ENCODE data around the gene DMD.

The DMD gene

DNA sequence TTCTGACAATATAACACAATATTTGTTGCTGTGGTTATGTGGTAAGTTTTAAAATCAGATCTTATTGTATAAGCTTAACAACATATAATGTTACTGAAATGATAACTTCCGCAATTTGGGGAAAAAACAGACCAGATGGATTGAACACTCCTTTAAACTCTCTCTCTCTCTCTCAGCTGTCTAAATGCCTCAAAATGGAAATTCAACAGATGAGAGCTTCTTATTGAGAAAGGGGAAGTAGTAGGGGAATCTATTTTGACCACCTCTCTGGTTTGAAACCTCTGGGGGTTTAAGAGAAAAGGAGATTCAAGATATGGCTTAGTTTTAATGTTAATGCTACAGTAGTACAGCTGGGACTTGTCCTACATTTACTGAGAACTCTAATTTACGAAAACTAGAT lies 40.3 kb downstream of the DMD start:
- H3K4me3 ChIP-seq (replicated peaks in 1 of 2; ENCODE audit: low read depth in 2 of 2, low read length in 2 of 2) = no peak overlapping the region
- DNase-seq (ENCODE audit: low read depth in 2 of 2) = no peak
- TF ChIP-seq, protein P1, sequence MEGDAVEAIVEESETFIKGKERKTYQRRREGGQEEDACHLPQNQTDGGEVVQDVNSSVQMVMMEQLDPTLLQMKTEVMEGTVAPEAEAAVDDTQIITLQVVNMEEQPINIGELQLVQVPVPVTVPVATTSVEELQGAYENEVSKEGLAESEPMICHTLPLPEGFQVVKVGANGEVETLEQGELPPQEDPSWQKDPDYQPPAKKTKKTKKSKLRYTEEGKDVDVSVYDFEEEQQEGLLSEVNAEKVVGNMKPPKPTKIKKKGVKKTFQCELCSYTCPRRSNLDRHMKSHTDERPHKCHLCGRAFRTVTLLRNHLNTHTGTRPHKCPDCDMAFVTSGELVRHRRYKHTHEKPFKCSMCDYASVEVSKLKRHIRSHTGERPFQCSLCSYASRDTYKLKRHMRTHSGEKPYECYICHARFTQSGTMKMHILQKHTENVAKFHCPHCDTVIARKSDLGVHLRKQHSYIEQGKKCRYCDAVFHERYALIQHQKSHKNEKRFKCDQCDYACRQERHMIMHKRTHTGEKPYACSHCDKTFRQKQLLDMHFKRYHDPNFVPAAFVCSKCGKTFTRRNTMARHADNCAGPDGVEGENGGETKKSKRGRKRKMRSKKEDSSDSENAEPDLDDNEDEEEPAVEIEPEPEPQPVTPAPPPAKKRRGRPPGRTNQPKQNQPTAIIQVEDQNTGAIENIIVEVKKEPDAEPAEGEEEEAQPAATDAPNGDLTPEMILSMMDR (IDR thresholded peaks at IDR 0.05; ENCODE audit: low read depth, low read length) = no peak

- H3K4me3 ChIP-seq (replicated peaks in 1 of 2; ENCODE audit: low read depth in 2 of 2, low read length in 2 of 2) = no peak overlapping the region
- TF ChIP-seq, protein P1 (IDR thresholded peaks at IDR 0.05; ENCODE audit: low read depth, low read length) = no peak
- no peak for DNase-seq (ENCODE audit: low read depth in 2 of 2)
Measured at GRCh38 chrX:33161829-33162228, 49.5 kb downstream of the DMD start.

- no peak overlapping the region for H3K4me3 ChIP-seq (replicated peaks in 1 of 2; ENCODE audit: low read depth in 2 of 2, low read length in 2 of 2)
- no peak for DNase-seq (ENCODE audit: low read depth in 2 of 2)
- TF ChIP-seq, protein P1 (IDR thresholded peaks at IDR 0.05; ENCODE audit: low read depth, low read length) = no peak
Measured at GRCh38 chrX:33160273-33160672, 51.1 kb downstream of the DMD start.

- peak in 1 of 2 donors; percentile 28 for DNase-seq (ENCODE audit: low read depth in 2 of 2)
Measured at GRCh38 chrX:33156152-33156726, 55.1 kb downstream of the DMD start.

DNA sequence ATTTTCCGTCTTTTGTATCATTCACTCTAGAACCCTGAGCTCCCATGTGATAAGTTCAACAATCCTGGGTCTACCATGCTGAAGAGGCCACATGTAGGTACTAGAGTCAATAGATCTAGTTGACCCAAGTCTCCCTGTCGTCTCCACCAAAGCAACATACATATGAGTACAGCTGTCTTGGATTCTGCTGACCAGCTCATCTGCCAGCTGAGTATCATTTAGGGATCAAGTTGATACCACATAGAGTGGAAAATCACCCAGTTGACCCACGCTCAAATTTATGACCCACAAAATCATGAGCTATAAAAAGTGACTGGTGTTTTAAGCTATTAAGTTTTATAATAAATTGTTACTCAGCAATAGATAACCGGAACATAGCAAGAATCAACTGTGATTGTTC lies 61.8 kb downstream of the DMD start:
- TF ChIP-seq, protein P1 (IDR thresholded peaks at IDR 0.05; ENCODE audit: low read depth, low read length) = no peak
- no peak for DNase-seq (ENCODE audit: low read depth in 2 of 2)
- H3K4me3 ChIP-seq (replicated peaks in 1 of 2; ENCODE audit: low read depth in 2 of 2, low read length in 2 of 2) = no peak overlapping the region

More at GRCh38 chrX:33156152-33156726, 55.1 kb downstream of the DMD start:
- no peak overlapping the region for H3K4me3 ChIP-seq (replicated peaks in 1 of 2; ENCODE audit: low read depth in 2 of 2, low read length in 2 of 2)
- TF ChIP-seq, protein P1 (IDR thresholded peaks at IDR 0.05; ENCODE audit: low read depth, low read length) = no peak

- no peak for DNase-seq (ENCODE audit: low read depth in 2 of 2)
- H3K4me3 ChIP-seq (replicated peaks in 1 of 2; ENCODE audit: low read depth in 2 of 2, low read length in 2 of 2) = no peak overlapping the region
- TF ChIP-seq, protein P1 (IDR thresholded peaks at IDR 0.05; ENCODE audit: low read depth, low read length) = no peak
Measured at GRCh38 chrX:33149085-33149484, 62.3 kb downstream of the DMD start.

GRCh38 chrX:33142331-33142730 lies 69.0 kb downstream of the DMD start:
- no peak overlapping the region for H3K4me3 ChIP-seq (replicated peaks in 1 of 2; ENCODE audit: low read depth in 2 of 2, low read length in 2 of 2)
- TF ChIP-seq, protein P1 (IDR thresholded peaks at IDR 0.05; ENCODE audit: low read depth, low read length) = no peak
- no peak for DNase-seq (ENCODE audit: low read depth in 2 of 2)
